ENCODE measurements around the gene EPS15.
"Not testable (repeated sequence)": the region's sequence is repeated elsewhere in the genome, so short reads cannot be mapped to it uniquely, and the experiment has no call there.

Gene EPS15

DNA sequence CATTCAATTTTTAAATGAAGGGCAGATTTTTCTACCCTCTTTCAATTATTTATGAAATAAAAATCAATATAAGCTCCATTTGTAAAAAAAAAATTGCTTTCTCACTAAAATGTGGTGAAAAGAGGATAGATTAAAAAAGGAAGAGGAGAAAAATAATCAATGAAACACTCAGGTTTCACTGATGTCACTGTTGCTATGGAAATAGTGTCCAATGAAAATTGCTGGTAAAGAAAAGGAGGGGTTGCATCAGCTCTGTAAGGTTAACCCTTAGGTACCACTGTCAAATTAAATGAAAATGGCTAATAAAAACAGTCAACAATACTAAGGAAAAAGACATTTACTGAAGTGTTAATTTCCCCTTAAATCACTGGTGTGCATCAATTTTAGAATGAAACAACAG is 97.1 kb downstream of the EPS15 start:
- no peak for DNase-seq

DNA sequence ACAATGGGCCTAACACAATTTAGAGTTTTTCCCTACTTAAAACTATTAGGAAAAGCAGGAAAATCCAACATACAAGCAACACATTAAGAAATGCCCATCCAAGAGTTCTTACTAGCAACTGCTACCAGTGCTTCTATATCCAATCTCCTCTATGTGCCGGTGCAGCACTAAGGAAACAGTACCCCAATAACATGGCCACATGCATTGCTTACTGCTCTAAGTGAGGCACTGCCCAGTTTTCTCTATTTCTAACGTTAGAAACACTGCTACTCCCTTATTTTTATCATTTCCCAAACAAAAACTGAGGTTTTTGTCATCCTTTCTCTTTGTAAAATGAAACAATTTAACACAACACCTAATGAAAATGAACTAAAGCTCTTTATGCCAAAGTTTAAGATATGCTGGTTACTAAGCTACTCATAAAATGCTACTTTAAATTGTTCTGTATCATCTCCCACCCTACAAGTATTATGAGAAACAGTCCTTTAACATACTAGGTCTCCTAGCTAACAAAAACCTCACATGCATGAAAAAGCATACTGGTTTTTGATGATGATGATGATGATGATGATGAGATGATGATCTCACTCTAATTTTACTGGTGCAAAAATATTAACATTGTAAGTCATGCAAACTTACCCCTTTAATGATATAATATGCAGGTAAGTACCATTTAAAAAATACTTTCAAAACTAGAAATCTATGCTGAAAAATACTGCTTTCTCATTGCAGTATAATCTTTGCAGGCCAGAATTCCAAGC is 98.0 kb downstream of the EPS15 start:
- DNase-seq, result no peak

DNA sequence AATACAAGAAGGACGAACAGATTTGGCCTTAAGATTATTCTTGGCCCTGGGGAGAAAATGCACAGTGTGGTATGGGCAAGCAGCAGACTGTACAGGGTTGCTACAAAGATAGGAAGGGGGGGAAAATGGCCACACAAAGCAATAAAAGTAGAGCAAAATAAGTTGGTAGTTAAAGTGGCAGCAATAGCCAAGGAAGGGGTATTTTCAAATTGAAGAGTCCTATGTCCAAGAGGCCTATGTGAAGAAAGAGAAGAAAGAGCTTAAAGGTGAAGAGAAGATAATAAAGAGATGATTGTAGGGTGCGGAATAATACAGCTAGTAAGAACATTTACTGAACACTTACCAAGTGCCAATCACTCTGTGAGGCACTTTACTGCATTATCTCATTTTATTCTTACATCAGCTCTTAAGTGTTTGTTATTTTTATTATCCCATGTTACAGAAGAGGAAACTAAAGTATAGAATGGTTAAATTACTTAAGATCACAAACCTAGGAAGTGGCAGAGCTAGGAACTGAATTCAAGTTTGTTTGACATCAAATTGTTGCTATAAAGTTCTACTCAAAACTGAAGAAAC is 100.6 kb downstream of the EPS15 start:
- no peak for DNase-seq

DNA sequence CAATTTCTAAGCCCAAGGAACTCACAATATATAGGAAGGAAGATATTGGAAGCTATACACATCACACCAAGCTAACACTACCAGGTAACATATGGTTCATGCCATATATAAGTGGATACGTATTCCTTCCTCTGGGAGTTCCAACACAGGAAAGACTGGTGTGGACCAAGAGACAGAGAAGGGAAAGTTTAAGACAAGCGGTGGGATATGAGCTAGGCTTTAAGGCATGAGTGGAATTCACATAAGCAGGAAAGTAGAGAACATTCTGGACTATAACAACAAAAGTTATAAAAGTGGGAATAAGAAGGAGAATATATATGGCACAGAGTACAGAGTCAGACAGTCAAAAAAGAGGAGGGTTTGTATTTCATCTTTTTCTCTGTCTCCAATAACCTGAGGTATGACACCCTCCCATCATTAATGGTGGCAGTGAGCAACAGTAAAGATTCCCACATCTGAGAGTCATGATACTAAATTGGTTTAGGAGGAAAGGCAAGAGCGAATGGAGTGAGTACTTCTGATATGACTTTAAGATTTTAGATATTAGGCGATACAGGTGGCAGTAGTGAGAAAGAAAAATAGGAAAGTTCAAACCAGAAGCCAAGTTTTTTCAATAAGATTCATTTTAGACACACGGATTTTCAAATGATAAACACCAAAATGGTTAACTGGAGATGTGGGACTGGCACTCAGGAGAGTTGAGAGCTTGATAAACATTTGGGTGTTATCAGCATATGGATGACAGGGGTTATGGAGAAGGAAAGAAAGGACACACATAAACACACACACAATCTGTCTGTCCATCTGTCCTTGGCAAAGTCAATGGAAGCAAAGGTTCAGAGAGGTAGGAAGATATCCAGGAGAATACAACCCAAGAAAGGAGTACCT is 101.3 kb downstream of the EPS15 start:
- DNase-seq, result no peak

DNA sequence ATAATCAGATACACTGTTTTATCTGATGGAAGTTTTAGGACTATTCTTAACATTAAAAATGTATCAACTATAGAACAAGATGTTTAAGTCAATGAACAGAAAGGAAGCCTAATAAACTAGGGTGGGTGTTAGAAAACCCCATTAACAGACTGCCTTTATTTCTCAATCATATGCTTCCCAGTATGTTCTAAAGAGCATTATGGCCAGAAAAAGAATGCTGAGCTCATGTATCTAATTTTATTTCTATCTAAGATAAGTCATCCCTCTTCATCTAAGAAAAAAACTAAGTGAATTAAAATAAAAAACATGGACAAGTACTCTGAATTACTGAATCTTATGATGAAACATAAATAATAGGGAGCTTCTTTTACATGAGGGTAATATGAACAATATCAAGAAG is 102.2 kb downstream of the EPS15 start:
- DNase-seq, result no peak

DNA sequence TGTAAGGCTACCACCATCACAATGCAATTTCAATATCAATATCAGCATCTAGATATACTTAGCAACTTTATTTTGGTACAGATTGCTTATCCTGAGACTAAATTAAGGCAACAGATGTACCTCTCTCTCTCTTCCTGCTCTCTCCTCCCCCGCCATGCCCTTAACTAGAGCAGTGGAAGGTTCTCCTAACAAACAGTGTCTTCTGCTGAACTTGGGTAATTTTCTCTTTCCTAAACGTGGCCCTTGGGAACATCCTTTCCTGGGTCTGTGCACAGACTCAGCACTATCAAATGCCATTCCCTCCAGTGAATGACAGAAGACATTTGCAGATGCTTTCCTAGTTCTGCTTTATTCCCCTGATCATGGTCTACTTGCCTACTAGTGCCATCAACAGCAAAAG is 103.1 kb downstream of the EPS15 start:
- no peak for DNase-seq

DNA sequence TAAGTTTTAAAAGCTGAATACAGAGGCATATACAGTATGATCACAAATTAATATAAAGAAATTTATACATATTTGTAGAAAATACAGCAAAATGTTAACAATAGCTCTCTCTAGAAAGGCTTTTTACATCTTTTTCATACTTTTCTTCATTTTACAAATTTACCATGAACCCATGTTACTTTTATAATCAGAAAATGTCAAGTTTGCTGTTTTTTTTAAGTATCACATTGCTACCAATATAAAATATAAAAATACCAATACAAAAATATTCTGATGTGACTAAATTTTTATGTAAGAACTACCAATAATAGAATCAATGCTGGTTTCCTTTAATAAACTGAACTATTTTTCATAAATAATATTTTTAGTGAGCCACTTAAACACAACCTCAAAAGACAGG is 104.3 kb downstream of the EPS15 start:
- DNase-seq, result no peak

DNA sequence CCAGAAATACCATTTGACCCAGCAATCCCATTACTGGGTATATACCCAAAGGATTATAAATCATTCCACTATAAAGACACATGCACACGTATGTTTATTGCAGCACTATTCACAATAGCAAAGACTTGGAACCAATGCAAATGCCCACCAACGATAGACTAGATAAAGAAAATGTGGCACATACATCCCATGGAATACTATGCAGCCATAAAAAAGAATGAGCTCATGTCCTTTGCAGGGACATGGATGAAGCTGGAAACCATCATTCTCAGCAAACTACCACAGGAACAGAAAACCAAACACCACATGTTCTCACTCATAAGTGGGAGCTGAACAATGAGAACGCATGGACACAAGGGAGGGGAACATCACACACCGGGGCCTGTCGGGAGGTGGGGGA is 107.2 kb downstream of the EPS15 start:
- DNase-seq, result not testable (repeated sequence)

DNA sequence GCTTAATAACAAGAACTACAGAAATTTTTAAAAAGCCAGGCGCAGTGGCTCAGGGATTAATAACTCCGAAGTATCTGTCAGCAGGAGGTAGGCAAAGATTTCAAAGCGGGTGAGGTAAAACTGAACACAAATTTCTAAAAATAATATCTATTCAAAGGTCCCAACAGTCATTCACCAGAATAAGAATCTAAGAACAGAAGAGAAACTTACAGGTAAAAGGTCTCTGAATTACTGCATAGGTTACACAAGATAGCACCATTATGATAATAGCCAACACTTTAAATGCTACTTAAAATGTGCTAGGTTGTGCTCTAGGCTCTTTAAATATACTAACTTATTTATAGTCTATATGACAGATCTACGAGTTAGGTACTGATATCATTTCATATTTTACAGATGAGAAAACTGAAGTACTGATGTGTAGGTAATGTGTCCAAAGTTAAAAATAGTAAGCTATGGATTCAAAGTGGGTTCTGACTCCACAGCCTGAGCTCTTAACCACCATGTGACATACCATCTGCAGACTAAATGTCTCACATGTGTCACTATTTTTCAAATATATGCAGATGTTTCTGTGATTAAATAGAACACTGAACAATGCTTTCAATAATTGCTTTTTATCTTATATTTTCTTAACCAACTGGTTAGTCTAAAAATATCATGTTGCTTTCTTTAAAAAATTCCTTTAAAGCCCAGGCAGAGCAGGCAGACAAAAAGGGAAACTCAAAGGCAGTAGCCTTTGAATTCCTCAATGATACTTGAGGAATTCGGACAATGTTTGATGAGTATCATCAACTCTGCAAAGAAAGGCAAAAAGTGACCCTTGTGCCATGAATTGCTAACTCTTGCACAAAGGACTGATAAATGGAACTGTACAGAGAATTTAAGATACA is 108.3 kb downstream of the EPS15 start:
- no peak for DNase-seq

DNA sequence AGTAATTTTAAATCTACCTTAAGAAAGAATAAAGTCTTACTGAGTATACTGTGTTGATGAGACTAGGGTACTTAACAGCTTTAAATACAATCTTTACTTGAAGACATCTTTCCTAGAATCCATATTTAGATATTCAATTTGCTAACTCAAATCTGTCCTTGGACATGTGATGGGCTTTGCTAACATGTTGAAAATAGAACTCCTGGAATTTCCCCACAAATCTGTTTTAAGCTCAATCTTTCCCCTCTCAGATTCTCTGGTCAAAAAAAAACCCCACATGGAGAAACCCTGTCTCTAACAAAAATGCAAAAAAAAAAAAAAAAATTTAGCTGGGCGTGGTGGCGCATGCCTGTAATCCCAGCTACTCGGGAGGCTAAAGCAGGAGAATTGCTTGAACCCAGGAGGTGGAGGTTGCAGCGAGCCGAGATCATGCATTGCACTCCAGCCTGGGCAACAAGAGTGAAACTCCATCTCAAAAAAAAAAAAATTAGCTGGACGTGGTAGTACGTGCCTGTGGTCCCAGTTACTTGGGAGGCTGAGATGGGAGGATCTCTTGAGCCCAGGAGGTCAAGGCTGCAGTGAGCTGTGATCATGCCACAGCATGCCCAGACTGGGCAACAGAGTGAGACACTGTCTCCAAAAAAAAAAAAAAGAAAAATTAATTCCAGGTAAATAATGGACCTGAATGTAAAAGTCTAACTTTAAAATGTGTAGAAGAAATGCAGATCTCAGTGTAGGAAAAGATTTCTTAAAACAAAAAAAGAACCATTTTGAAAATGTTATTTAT is 109.1 kb downstream of the EPS15 start:
- not testable (repeated sequence) for DNase-seq

DNA sequence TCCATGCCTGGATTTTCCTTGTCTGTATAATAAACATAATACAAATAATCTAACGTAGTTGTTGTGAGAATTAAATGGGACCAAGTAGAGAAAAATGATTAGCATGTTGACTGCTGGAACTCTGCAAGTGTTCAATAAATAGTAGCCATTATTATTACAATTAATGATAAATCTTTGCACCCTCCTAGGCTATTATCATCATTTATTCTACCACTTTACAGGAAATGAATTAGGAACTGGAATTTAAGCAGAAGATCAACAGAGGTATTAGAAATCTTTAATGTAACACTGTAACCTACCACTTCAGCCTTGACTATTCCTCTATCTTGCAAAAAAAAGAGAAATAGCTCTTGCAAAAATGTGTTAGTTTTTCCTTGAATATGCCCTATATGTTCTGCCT is 126.8 kb downstream of the EPS15 start:
- no peak for DNase-seq

DNA sequence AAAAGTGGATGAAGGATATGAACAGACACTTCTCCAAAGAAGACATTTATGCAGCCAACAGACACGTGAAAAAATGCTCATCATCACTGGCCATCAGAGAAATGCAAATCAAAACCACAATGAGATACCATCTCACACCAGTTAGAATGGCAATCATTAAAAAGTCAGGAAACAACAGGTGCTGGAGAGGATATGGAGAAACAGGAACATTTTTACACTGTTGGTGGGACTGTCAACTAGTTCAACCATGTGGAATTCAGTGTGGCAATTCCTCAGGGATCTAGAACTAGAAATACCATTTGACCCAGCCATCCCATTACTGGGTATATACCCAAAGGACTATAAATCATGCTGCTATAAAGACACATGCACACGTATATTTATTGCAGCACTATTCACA is 128.4 kb downstream of the EPS15 start:
- DNase-seq, result not testable (repeated sequence)

DNA sequence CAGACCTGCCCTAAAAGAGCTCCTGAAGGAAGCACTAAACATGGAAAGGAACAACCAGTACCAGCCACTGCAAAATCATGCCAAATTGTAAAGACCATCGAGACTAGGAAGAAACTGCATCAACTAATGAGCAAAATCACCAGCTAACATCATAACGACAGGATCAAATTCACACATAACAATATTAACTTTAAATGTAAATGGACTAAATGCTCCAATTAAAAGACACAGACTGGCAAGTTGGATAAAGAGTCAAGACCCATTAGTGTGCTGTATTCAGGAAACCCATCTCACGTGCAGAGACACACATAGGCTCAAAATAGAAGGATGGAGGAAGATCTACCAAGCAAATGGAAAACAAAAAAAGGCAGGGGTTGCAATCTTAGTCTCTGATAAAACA is 131.8 kb downstream of the EPS15 start:
- not testable (repeated sequence) for DNase-seq

DNA sequence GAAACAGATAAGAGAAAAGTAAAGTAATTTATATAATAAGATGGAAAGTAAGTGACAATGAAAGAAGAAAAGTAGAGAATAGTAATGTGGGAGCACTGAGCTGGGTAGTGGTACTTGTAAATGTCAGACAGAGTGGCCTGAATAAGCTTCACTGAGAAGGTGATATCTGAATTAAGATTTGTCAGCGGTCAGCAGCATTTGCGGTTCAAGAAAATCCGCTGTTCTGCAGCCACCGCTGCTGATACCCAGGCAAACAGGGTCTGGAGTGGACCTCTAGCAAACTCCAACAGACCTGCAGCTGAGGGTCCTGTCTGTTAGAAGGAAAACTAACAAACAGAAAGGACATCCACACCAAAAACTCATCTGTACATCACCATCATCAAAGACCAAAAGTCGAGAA is 132.8 kb downstream of the EPS15 start:
- not testable (repeated sequence) for DNase-seq

DNA sequence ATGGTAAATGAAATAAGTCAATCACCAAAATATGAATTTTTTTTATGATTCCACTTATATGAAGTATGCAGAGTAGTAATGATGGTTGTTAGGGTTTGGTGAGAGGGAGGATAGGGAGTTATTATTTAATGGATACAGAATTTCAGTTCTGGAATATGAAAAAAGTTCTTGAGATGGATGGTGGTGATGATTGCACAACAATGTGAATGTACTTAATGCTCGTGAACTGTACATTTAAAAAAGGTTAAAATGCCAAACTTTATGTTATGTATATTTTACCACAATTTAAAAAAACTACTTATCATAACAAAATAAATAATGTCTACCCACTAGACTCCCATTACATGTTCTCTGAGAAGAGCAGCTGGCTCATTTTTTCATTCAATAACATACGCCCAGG is 133.3 kb downstream of the EPS15 start:
- DNase-seq, result no peak

DNA sequence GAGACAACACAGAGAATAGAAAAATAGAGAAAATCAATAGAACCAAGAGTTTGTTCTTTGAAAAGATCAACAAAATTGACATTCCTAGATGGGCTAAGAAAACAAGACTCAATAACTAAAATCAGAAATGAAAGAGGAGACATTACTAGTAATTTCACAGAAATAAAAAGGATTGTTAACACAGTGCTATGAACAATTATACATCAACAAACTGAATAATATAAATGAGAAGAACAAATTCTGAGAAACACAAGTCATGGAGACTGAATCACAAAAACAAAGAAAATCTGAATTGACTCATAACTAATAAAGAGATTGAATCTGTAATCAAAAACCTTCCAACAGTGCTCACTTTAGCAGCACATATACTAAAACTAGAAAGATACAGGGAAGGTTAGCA is 137.1 kb downstream of the EPS15 start:
- DNase-seq, result no peak

DNA sequence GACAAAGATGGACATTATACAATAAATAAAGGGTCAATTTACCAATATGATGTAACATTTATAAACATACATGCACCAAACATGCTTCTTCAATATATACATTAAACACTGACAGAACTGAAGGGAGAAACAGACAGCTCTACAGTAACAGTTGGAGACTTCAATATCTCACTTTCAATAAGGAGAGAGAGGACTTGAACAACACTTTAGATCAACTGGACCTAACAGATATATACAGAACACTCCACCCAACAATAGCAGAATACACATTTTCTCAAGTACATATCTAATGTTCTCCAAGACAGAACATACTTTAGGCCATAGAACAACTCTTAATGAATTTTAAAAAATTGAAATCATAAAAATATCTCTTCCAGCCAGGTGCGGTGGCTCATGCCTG is 138.1 kb downstream of the EPS15 start:
- DNase-seq, result no peak

DNA sequence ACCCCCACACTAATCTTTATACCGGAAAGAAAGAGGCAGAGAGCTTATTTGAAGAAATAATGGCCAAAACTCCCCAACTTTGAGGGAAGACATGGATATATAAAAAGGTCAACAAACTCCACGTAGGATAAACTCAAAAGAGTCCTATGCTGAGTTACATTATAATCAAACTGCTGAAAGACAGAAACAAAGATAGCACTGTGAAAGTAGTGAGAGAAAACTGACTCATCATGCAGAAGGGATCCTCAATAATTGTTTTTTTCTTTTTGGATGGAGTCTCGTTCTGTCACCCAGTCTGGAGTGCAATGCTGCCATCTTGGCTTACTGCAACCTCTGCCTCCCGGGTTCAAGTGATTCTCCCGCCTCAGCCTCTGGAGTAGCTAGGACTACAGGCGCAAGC is 140.2 kb downstream of the EPS15 start:
- no peak for DNase-seq

DNA sequence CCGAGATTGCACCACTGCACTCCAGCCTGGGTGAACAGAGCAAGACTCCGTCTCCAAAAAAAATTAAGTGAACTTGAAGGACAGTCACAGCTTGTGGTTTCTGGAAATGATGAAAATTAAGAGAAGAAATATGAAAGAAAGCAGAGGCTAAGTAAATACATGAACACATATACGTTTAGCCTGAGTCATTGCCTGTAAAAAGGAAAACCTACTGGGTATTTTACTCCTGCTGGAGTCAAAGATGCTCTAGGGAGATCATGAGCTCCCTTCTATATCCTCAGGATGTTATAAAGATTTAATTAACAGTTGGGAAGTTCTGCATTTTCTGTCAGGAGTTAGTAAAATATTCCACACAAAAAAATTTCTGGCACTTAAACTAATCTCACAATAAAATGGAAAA is 145.2 kb downstream of the EPS15 start:
- DNase-seq, result no peak

DNA sequence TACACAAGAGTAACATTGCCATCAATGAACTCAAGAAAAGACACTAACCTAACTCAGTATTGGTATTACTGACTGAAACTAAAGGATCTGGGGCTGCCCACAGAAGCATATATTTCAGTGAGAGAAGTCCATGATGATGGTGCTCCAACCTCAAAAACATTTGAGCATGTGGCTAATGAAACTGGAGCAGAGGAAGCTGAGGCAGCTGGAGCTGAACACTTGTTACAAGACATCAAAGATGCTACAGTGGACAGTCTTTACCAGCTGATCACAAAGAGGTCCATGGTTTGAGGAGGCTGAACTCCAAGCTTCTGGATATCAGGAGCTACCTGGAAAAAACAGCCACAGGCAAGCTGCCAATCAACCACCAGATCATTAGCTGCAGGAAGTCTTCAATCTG is 146.5 kb downstream of the EPS15 start:
- DNase-seq, result no peak

DNA sequence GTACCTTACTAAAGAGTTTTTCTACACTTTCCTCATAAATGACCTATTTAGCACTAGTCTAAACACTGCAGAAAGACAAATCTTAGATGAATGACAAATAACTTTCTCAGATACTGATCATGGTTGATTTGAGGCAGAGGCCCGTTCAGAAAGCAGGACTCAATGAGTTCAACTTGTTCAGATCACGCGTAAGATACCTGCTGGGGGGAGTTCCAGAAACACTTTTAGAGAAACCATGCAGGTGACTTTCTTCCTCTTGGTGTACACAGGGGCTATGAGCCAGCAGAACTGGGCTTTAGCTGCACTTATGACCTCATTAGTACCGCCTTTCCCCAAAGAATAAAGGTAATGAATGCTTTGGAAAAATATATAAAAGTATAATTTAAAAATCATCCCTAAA is 149.9 kb downstream of the EPS15 start:
- DNase-seq, result no peak

DNA sequence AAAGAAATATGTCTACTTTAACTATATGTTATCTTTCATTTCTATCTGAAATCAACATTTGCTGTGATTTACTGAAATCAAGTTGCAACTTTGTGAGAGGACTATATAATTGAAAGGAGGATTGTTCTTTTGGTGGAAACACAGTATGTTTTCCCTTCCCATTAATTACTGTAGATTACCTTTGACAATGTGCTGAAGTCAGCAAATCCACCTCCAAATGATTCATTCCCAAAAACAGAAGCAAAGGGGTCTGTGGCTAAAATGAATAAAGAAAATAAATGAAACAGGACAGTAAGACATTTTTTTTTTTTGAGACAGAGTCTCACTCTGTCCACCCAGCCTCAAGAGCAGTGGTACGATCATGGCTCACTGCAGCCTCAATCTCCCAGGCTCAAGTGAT is 153.3 kb downstream of the EPS15 start:
- no peak for DNase-seq
